Brain microvascular endothelial cell (primary cell): ENCODE results near the gene JAG2.

Experiments used
- DNase-seq: peaks from one replicate; pipeline ENCODE4 v3.0.0-alpha.2; 2020
- H3K27ac ChIP-seq: fragments of 250-450 bp; sonication (Bioruptor Pico); 2 replicates; pipeline ENCODE4 v1.5.1; 2020; ENCODE audit warnings: mild to moderate bottlenecking, moderate library complexity
- H3K27me3 ChIP-seq: fragments of 250-450 bp; sonication (Bioruptor Pico); replicated peaks from 2 replicates; pipeline ENCODE4 v1.5.1; 2020; ENCODE audit warnings: mild to moderate bottlenecking
- H3K36me3 ChIP-seq: fragments of 250-450 bp; sonication (Bioruptor Pico); replicated peaks from 2 replicates; pipeline ENCODE4 v1.5.1; 2020; ENCODE audit warnings: mild to moderate bottlenecking
- H3K4me3 ChIP-seq: 2 replicates; pipeline ENCODE4 v1.5.1; 2011; ENCODE audit warnings: low read depth, mild to moderate bottlenecking, control low read depth, low read length, moderate library complexity
- CTCF ChIP-seq: IDR thresholded peaks from 2 replicates; pipeline ENCODE4 v1.5.1; 2011; ENCODE audit warnings: low read depth, mild to moderate bottlenecking, moderate library complexity, low read length, control low read depth, inconsistent platforms; ENCODE audit errors: missing control alignments
- in situ Hi-C: cut with HindIII; loops from 2 replicates; pipeline ENCODE4 v1.10.0; 2017; ENCODE audit warnings: low sequenced_read_pairs, low pct_ligation_motif_present

The JAG2 gene

GRCh38 chr14:105201925-105202513 lies 33.4 kb upstream of the JAG2 start:
- no peak for TF ChIP-seq CTCF
- Histone ChIP-seq H3K36me3 (no peaks in the 10 kb centered on the region), H3K27me3 (no peaks in the 10 kb centered on the region), H3K27ac (no peak overlapping the region), H3K4me3 (no peak overlapping the region)
- in situ Hi-C loops = no loop called here
- DNase-seq = no peak

GRCh38 chr14:105201156-105201924 lies 32.8 kb upstream of the JAG2 start:
- in situ Hi-C loops = no loop called here

DNA sequence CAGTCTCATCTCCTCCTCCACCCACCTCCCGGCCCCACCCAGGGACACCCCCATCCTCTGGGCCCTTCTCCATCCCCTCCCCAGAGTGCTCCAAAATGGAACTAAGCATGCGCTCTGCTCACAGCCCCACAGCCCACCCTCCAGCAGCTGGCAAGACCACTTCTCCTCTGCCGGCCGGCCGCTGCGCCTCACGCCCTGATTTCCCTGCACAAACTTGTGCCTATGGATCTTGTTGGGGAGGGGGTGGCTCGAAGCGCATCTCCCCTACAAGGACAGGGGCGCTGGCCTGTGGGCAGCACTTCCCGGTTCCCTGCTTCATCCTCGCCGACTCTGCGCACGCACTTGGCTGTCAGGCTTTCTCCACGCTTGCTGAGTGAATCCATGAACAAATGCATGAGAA lies 32.1 kb upstream of the JAG2 start:
- no peak overlapping the region for H3K4me3 ChIP-seq
- no peak for TF ChIP-seq CTCF
- no peaks in the 10 kb centered on the region for H3K27me3 ChIP-seq
- no peak for DNase-seq
- no peak overlapping the region for H3K27ac ChIP-seq
- no peaks in the 10 kb centered on the region for H3K36me3 ChIP-seq
- in situ Hi-C loops = no loop called here

More at GRCh38 chr14:105201156-105201924, 32.8 kb upstream of the JAG2 start:
- no peaks in the 10 kb centered on the region for H3K27me3 ChIP-seq
- H3K36me3 ChIP-seq = no peaks in the 10 kb centered on the region
- DNase-seq = no peak
- H3K4me3 ChIP-seq = no peak overlapping the region
- peak; percentile 23 for TF ChIP-seq CTCF
- no peak overlapping the region for H3K27ac ChIP-seq

DNA sequence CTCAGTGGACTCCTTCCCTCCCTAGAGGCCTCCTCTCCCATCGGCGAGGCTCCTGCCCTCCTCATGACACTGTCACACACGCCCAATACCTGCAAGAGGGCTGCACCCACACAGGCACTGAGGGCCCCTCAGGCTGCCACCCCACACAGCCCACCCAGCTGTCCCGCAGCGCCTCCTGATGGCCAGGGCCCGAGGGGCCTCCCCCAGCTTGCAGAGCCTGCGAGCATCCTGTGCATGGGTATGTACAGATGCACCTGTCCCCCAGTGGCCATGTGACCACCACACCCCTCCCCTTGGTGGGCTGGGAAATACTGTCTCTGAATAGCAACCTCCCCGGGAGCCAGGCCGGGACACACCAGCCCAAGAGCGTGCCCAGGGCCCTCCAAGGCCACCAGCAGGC lies 31.5 kb upstream of the JAG2 start:
- peak; percentile 24 for TF ChIP-seq CTCF
- no peak overlapping the region for H3K4me3 ChIP-seq
- no peak overlapping the region for H3K27ac ChIP-seq
- in situ Hi-C loops = no loop called here
- H3K27me3 ChIP-seq = no peaks in the 10 kb centered on the region
- DNase-seq = no peak
- H3K36me3 ChIP-seq = no peaks in the 10 kb centered on the region

DNA sequence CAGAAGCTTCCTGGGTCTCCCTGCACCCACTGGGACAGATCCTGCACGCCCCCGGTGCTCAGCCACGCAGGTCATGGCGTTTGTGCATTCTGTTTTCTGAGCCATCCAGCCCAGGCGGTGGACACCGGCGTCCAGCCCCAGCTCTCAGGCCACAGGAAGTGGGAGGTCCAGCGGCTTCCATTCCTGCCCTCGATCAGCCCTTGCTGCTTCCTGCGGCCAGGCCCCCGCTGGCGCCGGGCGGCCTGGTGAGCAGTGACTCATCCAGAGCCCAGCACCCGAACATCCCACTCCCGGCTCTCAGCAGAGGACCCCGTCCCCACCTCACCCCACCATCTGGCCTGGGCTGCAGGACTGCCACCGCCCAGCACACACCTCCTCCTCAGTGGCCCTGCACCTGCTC lies 30.5 kb upstream of the JAG2 start:
- Histone ChIP-seq H3K36me3 (no peaks in the 10 kb centered on the region), H3K27ac (no peak overlapping the region), H3K4me3 (no peak overlapping the region), H3K27me3 (no peaks in the 10 kb centered on the region)
- no peak for TF ChIP-seq CTCF
- DNase-seq = peak; percentile 37
- in situ Hi-C loops = no loop called here
